BLaER1 (cell line): ENCODE data around the gene TRAFD1.

Source experiments
- H3K27ac ChIP-seq: shearing (Covaris generic); formaldehyde crosslinking; 2 replicates; pipeline ENCODE4 v1.8.1; 2022
- H3K27me3 ChIP-seq: shearing (Covaris generic); formaldehyde crosslinking; 2 replicates; pipeline ENCODE4 v1.8.1; 2022
- H3K36me3 ChIP-seq: shearing (Covaris generic); formaldehyde crosslinking; 2 replicates; pipeline ENCODE4 v1.8.1; 2022
- H3K4me1 ChIP-seq: shearing (Covaris generic); formaldehyde crosslinking; 2 replicates; pipeline ENCODE4 v1.8.1; 2022
- H3K4me2 ChIP-seq: shearing (Covaris generic); formaldehyde crosslinking; 2 replicates; pipeline ENCODE4 v1.8.1; 2022
- H3K4me3 ChIP-seq: shearing (Covaris generic); formaldehyde crosslinking; 2 replicates; pipeline ENCODE4 v1.8.1; 2022
- H3K9ac ChIP-seq: shearing (Covaris generic); formaldehyde crosslinking; 2 replicates; pipeline ENCODE4 v1.8.1; 2022
- H3K9me3 ChIP-seq: shearing (Covaris generic); formaldehyde crosslinking; 2 replicates; pipeline ENCODE4 v1.8.1; 2022
- H4K20me1 ChIP-seq: shearing (Covaris generic); formaldehyde crosslinking; 2 replicates; pipeline ENCODE4 v1.8.1; 2022
- Cebpa-rat ChIP-seq: shearing (Covaris generic); IDR thresholded peaks from 2 replicates; pipeline ENCODE4 v1.8.1; 2022

Gene TRAFD1

GRCh38 chr12:112130441-112130998 is 5.2 kb downstream of the TRAFD1 start:
- no peak for TF ChIP-seq Cebpa-rat
- H3K4me1 ChIP-seq = peaks cover 57% of the 10 kb centered on the region
- peaks cover 19% of the 10 kb centered on the region for H3K36me3 ChIP-seq
- peak overlapping the region; percentile 97 for H3K4me2 ChIP-seq
- peak overlapping the region; percentile 70 for H3K27ac ChIP-seq
- H3K9me3 ChIP-seq = no peaks in the 10 kb centered on the region
- peak overlapping the region; percentile 71; the same call in 1 of the 2 replicates for H3K9ac ChIP-seq
- no peaks in the 10 kb centered on the region for H3K27me3 ChIP-seq
- H4K20me1 ChIP-seq = peaks cover 51% of the 10 kb centered on the region
- peak overlapping the region; percentile 43; the same call in 1 of the 2 replicates for H3K4me3 ChIP-seq

- peak overlapping the region; percentile 97 for H3K4me2 ChIP-seq
- no peak for TF ChIP-seq Cebpa-rat
- no peak overlapping the region for H3K9ac ChIP-seq
- no peaks in the 10 kb centered on the region for H3K27me3 ChIP-seq
- H4K20me1 ChIP-seq = peaks cover 39% of the 10 kb centered on the region
- H3K36me3 ChIP-seq = peaks cover 31% of the 10 kb centered on the region
- no peak overlapping the region for H3K27ac ChIP-seq
- H3K4me3 ChIP-seq = no peak overlapping the region
- peaks cover 50% of the 10 kb centered on the region for H3K4me1 ChIP-seq
- no peaks in the 10 kb centered on the region for H3K9me3 ChIP-seq
These were observed 6.3 kb downstream of the TRAFD1 start for GRCh38 chr12:112131686-112132085.

GRCh38 chr12:112133418-112133817 is 8.1 kb downstream of the TRAFD1 start:
- peaks cover 33% of the 10 kb centered on the region for H3K4me1 ChIP-seq
- TF ChIP-seq Cebpa-rat = no peak
- no peak overlapping the region for H3K9ac ChIP-seq
- peaks cover 48% of the 10 kb centered on the region for H3K36me3 ChIP-seq
- H4K20me1 ChIP-seq = peaks cover 32% of the 10 kb centered on the region
- H3K27ac ChIP-seq = no peak overlapping the region
- no peak overlapping the region for H3K4me3 ChIP-seq
- H3K27me3 ChIP-seq = no peaks in the 10 kb centered on the region
- no peak overlapping the region for H3K4me2 ChIP-seq
- H3K9me3 ChIP-seq = no peaks in the 10 kb centered on the region

GRCh38 chr12:112134731-112135130 is 9.4 kb downstream of the TRAFD1 start:
- Histone ChIP-seq H3K36me3 (peaks cover 61% of the 10 kb centered on the region), H3K4me1 (peaks cover 20% of the 10 kb centered on the region), H3K27me3 (no peaks in the 10 kb centered on the region), H3K27ac (no peak overlapping the region), H3K4me3 (no peak overlapping the region), H4K20me1 (peaks cover 32% of the 10 kb centered on the region), H3K4me2 (no peak overlapping the region), H3K9me3 (no peaks in the 10 kb centered on the region), H3K9ac (no peak overlapping the region)
- TF ChIP-seq Cebpa-rat = peak; percentile 61; the same call in 1 of the 2 replicates

- Histone ChIP-seq H3K4me2 (no peak overlapping the region), H3K4me3 (no peak overlapping the region), H4K20me1 (no peaks in the 10 kb centered on the region), H3K27ac (no peak overlapping the region), H3K9ac (no peak overlapping the region), H3K4me1 (no peaks in the 10 kb centered on the region), H3K36me3 (peaks cover 100% of the 10 kb centered on the region), H3K9me3 (no peaks in the 10 kb centered on the region), H3K27me3 (no peaks in the 10 kb centered on the region)
- TF ChIP-seq Cebpa-rat = no peak
These were observed 15.4 kb downstream of the TRAFD1 start for GRCh38 chr12:112140728-112141127.

- no peak for TF ChIP-seq Cebpa-rat
- Histone ChIP-seq H3K4me1 (no peaks in the 10 kb centered on the region), H3K36me3 (peaks cover 95% of the 10 kb centered on the region), H3K4me2 (no peak overlapping the region), H3K27me3 (no peaks in the 10 kb centered on the region), H3K9ac (no peak overlapping the region), H3K9me3 (no peaks in the 10 kb centered on the region), H4K20me1 (no peaks in the 10 kb centered on the region), H3K27ac (no peak overlapping the region), H3K4me3 (no peak overlapping the region)
These were observed 20.8 kb downstream of the TRAFD1 start for GRCh38 chr12:112146123-112146522.

GRCh38 chr12:112148031-112148513 is 22.7 kb downstream of the TRAFD1 start:
- Histone ChIP-seq H3K36me3 (peaks cover 95% of the 10 kb centered on the region), H3K9me3 (no peaks in the 10 kb centered on the region), H3K4me1 (peaks cover 10% of the 10 kb centered on the region), H3K27me3 (no peaks in the 10 kb centered on the region), H3K4me3 (no peak overlapping the region), H3K27ac (no peak overlapping the region), H4K20me1 (no peaks in the 10 kb centered on the region), H3K9ac (no peak overlapping the region), H3K4me2 (no peak overlapping the region)
- TF ChIP-seq Cebpa-rat = no peak

- Histone ChIP-seq H3K9me3 (no peaks in the 10 kb centered on the region), H3K9ac (no peak overlapping the region), H3K4me1 (peaks cover 10% of the 10 kb centered on the region), H3K27me3 (no peaks in the 10 kb centered on the region), H3K27ac (no peak overlapping the region), H3K4me2 (no peak overlapping the region), H3K36me3 (peaks cover 95% of the 10 kb centered on the region), H4K20me1 (no peaks in the 10 kb centered on the region), H3K4me3 (no peak overlapping the region)
- no peak for TF ChIP-seq Cebpa-rat
These were observed 24.2 kb downstream of the TRAFD1 start for GRCh38 chr12:112149596-112149995.

- no peak for TF ChIP-seq Cebpa-rat
- Histone ChIP-seq H3K4me3 (no peak overlapping the region), H3K27ac (no peak overlapping the region), H3K4me2 (no peak overlapping the region), H3K4me1 (peaks cover 10% of the 10 kb centered on the region), H4K20me1 (no peaks in the 10 kb centered on the region), H3K27me3 (no peaks in the 10 kb centered on the region), H3K9me3 (no peaks in the 10 kb centered on the region), H3K9ac (no peak overlapping the region), H3K36me3 (peaks cover 82% of the 10 kb centered on the region)
These were observed 26.6 kb downstream of the TRAFD1 start for GRCh38 chr12:112151766-112152541.

GRCh38 chr12:112153181-112153892 is 28.0 kb downstream of the TRAFD1 start:
- no peak for TF ChIP-seq Cebpa-rat
- no peak overlapping the region for H3K4me3 ChIP-seq
- H3K27me3 ChIP-seq = no peaks in the 10 kb centered on the region
- peaks cover 78% of the 10 kb centered on the region for H3K36me3 ChIP-seq
- H3K4me1 ChIP-seq = peaks cover 10% of the 10 kb centered on the region
- no peak overlapping the region for H3K4me2 ChIP-seq
- no peak overlapping the region for H3K27ac ChIP-seq
- H3K9me3 ChIP-seq = peaks cover 5% of the 10 kb centered on the region; the same call in 1 of the 2 replicates
- no peak overlapping the region for H3K9ac ChIP-seq
- no peaks in the 10 kb centered on the region for H4K20me1 ChIP-seq
